DND-41 (cell line): ENCODE results near the gene MRM2.

Experiments
- ATAC-seq: fragments of 200-7000 bp; cut with Tn5 transposase; 3 replicates; pipeline ENCODE4 v1.9.1; 2021; ENCODE audit warnings: low read depth; ENCODE audit not compliant: insufficient read depth
- DNase-seq: peaks from one replicate; pipeline ENCODE4 v3.0.0-alpha.2; 2020
- H2AFZ ChIP-seq: 2 replicates; pipeline ENCODE4 v1.6.0; 2012; ENCODE audit warnings: low read depth, low read length
- H3K27ac ChIP-seq: 2 replicates; pipeline ENCODE4 v1.5.1; 2012; ENCODE audit warnings: low read length, inconsistent platforms
- H3K27me3 ChIP-seq: fragments of 200-600 bp; sonication (generic); 2 replicates; pipeline ENCODE4 v1.6.0; 2012; ENCODE audit warnings: low read length, mild to moderate bottlenecking, inconsistent platforms; ENCODE audit not compliant: insufficient read depth, poor library complexity
- H3K36me3 ChIP-seq: 2 replicates; pipeline ENCODE4 v1.5.1; 2012; ENCODE audit warnings: low read length, inconsistent platforms; ENCODE audit not compliant: insufficient read depth
- H3K4me1 ChIP-seq: 2 replicates; pipeline ENCODE4 v1.5.1; 2012; ENCODE audit warnings: mild to moderate bottlenecking, low read length; ENCODE audit not compliant: insufficient read depth
- H3K4me2 ChIP-seq: 2 replicates; pipeline ENCODE4 v1.6.0; 2012; ENCODE audit warnings: mild to moderate bottlenecking, moderate library complexity, low read length, inconsistent platforms; ENCODE audit not compliant: insufficient read depth
- H3K4me3 ChIP-seq, 2 experiments: fragments of 200-600 bp in 1 of 2; shearing (Covaris generic) in 1 of 2; 2 replicates each; pipeline ENCODE4 v1.5.1; 2012 to 2016; ENCODE audit warnings: inconsistent platforms in 2 of 2, low read length in 2 of 2, mild to moderate bottlenecking in 2 of 2, low read depth in 1 of 2, moderate library complexity in 1 of 2
- H3K79me2 ChIP-seq: 2 replicates; pipeline ENCODE4 v1.6.0; 2012; ENCODE audit warnings: low read length, inconsistent platforms; ENCODE audit not compliant: insufficient read depth
- H3K9ac ChIP-seq: 2 replicates; pipeline ENCODE4 v1.6.0; 2012; ENCODE audit warnings: low read depth, mild to moderate bottlenecking, inconsistent platforms, low read length, moderate library complexity
- H3K9me3 ChIP-seq: 2 replicates; pipeline ENCODE4 v1.5.1; 2012; ENCODE audit warnings: low read length, moderate library complexity, mild to moderate bottlenecking, inconsistent platforms; ENCODE audit not compliant: insufficient read depth, severe bottlenecking
- H4K20me1 ChIP-seq: 2 replicates; pipeline ENCODE4 v1.6.0; 2012; ENCODE audit warnings: low read length; ENCODE audit not compliant: insufficient read depth
- CTCF ChIP-seq: IDR thresholded peaks from 2 replicates; pipeline ENCODE4 v1.5.1; 2012; ENCODE audit warnings: borderline replicate concordance, low read length, moderate library complexity, mild to moderate bottlenecking; ENCODE audit not compliant: poor library complexity, severe bottlenecking; ENCODE audit errors: extremely low read depth
- EZH2 ChIP-seq: IDR thresholded peaks from 3 replicates; pipeline ENCODE4 v1.6.1; 2012; ENCODE audit warnings: borderline replicate concordance, low read depth, mild to moderate bottlenecking, moderate library complexity, low read length, inconsistent platforms; ENCODE audit not compliant: severe bottlenecking

The MRM2 gene

GRCh38 chr7:2209146-2209960 lies 32.7 kb downstream of the MRM2 start:
- Histone ChIP-seq H3K4me2 (no peak overlapping the region), H3K4me3 (no peak overlapping the region), H3K9ac (no peak overlapping the region), H2AFZ (no peak overlapping the region), H4K20me1 (peaks cover 20% of the 10 kb centered on the region), H3K27ac (no peak overlapping the region), H3K9me3 (no peaks in the 10 kb centered on the region), H3K4me1 (no peaks in the 10 kb centered on the region), H3K36me3 (peaks cover 77% of the 10 kb centered on the region), H3K27me3 (no peaks in the 10 kb centered on the region), H3K79me2 (no peaks in the 10 kb centered on the region; the same call in 1 of the 2 replicates)
- TF ChIP-seq EZH2 (no peak), CTCF (peak; percentile 66)
- peak; percentile 67; the same call in 2 of the 3 replicates for ATAC-seq
- DNase-seq: peak; percentile 42

- H3K27me3 ChIP-seq: no peaks in the 10 kb centered on the region
- no peaks in the 10 kb centered on the region; the same call in 1 of the 2 replicates for H3K79me2 ChIP-seq
- no peak for TF ChIP-seq EZH2
- no peak for TF ChIP-seq CTCF
- no peak overlapping the region for H3K4me2 ChIP-seq
- peaks cover 26% of the 10 kb centered on the region for H4K20me1 ChIP-seq
- no peaks in the 10 kb centered on the region for H3K9me3 ChIP-seq
- H3K4me1 ChIP-seq: no peaks in the 10 kb centered on the region
- no peak overlapping the region for H3K4me3 ChIP-seq
- DNase-seq (no peak), ATAC-seq (no peak)
- H3K36me3 ChIP-seq: peaks cover 77% of the 10 kb centered on the region
- H2AFZ ChIP-seq: no peak overlapping the region
- H3K27ac ChIP-seq: no peak overlapping the region
- H3K9ac ChIP-seq: no peak overlapping the region
Observed at GRCh38 chr7:2208712-2209111, 33.3 kb downstream of the MRM2 start.

- Histone ChIP-seq H3K27ac (no peak overlapping the region), H3K9ac (no peak overlapping the region), H3K79me2 (peaks cover 4% of the 10 kb centered on the region), H3K36me3 (peaks cover 76% of the 10 kb centered on the region), H3K4me3 (no peak overlapping the region), H3K9me3 (no peaks in the 10 kb centered on the region), H3K4me1 (no peaks in the 10 kb centered on the region), H4K20me1 (peaks cover 51% of the 10 kb centered on the region), H3K4me2 (no peak overlapping the region), H3K27me3 (no peaks in the 10 kb centered on the region), H2AFZ (no peak overlapping the region)
- TF ChIP-seq CTCF (no peak), EZH2 (no peak)
- DNase-seq (no peak), ATAC-seq (no peak)
Observed at GRCh38 chr7:2205036-2205780, 36.8 kb downstream of the MRM2 start.
